IPS DF 6.9 (cell line): ENCODE data around the gene PRC1.

Source experiments
- DNase-seq: peaks from one replicate; pipeline ENCODE4 v3.0.0-alpha.2; 2013; ENCODE audit warnings: low read depth, low spot score
- H3K27ac ChIP-seq: one replicate; pipeline ENCODE4 v1.5.1; 2013; ENCODE audit warnings: low read length, control low read depth
- H3K27me3 ChIP-seq: 2 replicates; pipeline ENCODE4 v1.6.1; 2013; ENCODE audit warnings: mild to moderate bottlenecking, low read length; ENCODE audit not compliant: control insufficient read depth, insufficient read depth
- H3K36me3 ChIP-seq: 2 replicates; pipeline ENCODE4 v1.6.1; 2013; ENCODE audit warnings: low read length; ENCODE audit not compliant: control insufficient read depth, insufficient read depth
- H3K4me1 ChIP-seq: 2 replicates; pipeline ENCODE4 v1.6.1; 2013; ENCODE audit warnings: low read length; ENCODE audit not compliant: control insufficient read depth, insufficient read depth
- H3K4me3 ChIP-seq: 2 replicates; pipeline ENCODE4 v1.5.1; 2013; ENCODE audit warnings: mild to moderate bottlenecking, low read length
- H3K9me3 ChIP-seq: 2 replicates; pipeline ENCODE4 v1.6.1; 2013; ENCODE audit warnings: low read length, inconsistent platforms; ENCODE audit not compliant: control insufficient read depth, insufficient read depth
- WGBS: extraction: QIAGEN DNeasy Blood & Tissue Kit; methylation state at CpG from one replicate; pipeline ENCODE4 v1.1.7; 2013; ENCODE audit warnings: mixed read lengths, missing lambda C conversion rate; ENCODE audit not compliant: insufficient read length, insufficient coverage; 5-methylcytosine and 5-hydroxymethylcytosine counted together

Gene PRC1

GRCh38 chr15:90990446-90990845, 3.9 kb downstream of the PRC1 start:
- no peaks in the 10 kb centered on the region for H3K36me3 ChIP-seq
- H3K27me3 ChIP-seq, result no peaks in the 10 kb centered on the region
- WGBS, result no CpG with 5 or more reads among the region's 4 CpGs
- DNase-seq, result no peak
- H3K27ac ChIP-seq, result no peak overlapping the region
- no peaks in the 10 kb centered on the region for H3K4me1 ChIP-seq
- H3K4me3 ChIP-seq, result no peak overlapping the region
- no peaks in the 10 kb centered on the region for H3K9me3 ChIP-seq

DNA sequence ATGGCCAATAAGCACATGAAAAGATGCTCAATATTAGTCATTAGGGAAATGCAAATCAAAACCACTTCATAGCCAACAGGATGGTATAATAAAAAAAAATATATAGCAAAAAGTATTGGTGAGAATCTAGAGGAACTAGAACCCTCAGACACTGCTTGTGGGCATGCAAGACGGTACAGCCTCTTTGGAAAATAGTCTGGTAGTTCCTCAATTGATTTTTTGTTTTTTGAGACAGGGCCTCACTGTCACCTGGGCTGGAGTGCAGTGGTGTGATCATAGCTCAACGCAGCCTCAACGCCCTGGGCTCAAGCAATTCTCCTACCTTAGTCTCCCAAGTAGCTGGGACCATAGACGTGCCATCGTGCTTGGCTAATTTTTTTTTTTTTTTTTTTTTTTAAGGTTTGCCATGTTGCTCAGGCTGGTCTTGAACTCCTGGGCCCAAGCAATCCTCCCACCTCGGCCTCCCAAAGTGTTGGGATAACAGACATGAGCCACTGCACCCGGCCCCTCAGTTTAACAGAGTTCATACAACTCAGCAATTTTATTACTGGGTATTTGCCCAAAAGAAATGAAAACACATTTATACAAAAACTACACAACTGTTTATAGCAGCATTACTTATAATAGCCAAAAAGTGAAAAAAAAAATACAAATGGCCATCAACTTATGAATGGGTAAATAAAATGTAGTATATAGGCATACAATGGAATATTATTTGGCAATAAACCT, 5.1 kb downstream of the PRC1 start:
- DNase-seq, result no peak
- Histone ChIP-seq H3K4me1 (no peaks in the 10 kb centered on the region), H3K9me3 (no peaks in the 10 kb centered on the region), H3K4me3 (no peak overlapping the region), H3K27me3 (no peaks in the 10 kb centered on the region), H3K36me3 (no peaks in the 10 kb centered on the region; the same call in 1 of the 2 replicates), H3K27ac (no peak overlapping the region)
- no CpG with 5 or more reads among the region's 7 CpGs for WGBS

DNA sequence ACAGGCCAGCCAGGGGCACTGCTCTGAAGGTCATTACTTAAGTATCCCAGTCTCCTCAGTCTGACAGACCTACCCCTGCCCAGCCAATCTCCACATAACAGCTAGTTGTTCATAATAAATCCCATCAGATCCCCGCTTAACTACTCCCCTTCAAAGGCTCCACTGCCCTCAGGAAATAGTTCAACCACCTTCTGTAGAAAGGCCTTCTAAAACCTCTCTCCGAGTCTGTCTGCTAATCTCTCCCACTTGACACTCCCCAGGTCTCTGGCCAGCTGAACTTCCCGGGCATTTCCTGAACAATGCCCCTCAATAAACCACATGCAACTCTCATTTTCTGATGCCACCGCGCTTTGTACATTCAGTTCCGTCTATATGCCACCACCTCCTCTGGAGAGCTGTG, 6.0 kb downstream of the PRC1 start:
- no peak for DNase-seq
- Histone ChIP-seq H3K9me3 (no peaks in the 10 kb centered on the region), H3K4me1 (no peaks in the 10 kb centered on the region), H3K27ac (no peak overlapping the region), H3K27me3 (no peaks in the 10 kb centered on the region), H3K4me3 (no peak overlapping the region), H3K36me3 (peaks cover 5% of the 10 kb centered on the region; the same call in 1 of the 2 replicates)
- WGBS, result no CpG with 5 or more reads among the region's 6 CpGs

DNA sequence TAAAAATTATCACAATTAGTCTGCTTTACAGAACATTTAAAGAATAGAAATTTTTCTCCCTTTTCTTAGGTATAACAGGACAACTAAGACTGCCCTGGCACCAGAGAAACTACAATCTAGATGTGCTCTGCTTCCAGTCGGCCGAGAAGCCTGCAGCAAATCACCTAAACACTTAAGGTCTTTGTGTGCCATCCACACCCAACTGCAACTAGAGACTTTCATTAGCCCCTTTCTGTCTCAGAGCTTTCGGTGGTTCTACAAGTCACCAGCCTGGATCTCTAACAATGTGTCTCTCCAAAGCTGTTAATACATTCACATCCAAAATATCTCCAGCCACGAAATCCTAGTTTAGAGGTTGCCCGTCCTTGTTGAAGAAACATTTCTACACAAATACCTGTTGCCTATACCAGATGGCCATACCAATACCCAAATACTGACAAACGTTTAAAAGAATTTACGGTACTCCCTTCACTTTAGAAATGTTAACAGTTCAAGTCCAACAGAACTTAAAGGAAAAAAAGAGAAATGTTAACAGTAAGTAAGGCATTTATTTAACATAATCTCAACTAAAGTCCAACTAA, 6.7 kb downstream of the PRC1 start:
- no CpG with 5 or more reads among the region's 7 CpGs for WGBS
- H3K27me3 ChIP-seq, result no peaks in the 10 kb centered on the region
- DNase-seq, result no peak
- H3K9me3 ChIP-seq, result no peaks in the 10 kb centered on the region
- H3K4me3 ChIP-seq, result no peak overlapping the region
- peaks cover 9% of the 10 kb centered on the region; the same call in 1 of the 2 replicates for H3K36me3 ChIP-seq
- no peaks in the 10 kb centered on the region for H3K4me1 ChIP-seq
- H3K27ac ChIP-seq, result no peak overlapping the region

DNA sequence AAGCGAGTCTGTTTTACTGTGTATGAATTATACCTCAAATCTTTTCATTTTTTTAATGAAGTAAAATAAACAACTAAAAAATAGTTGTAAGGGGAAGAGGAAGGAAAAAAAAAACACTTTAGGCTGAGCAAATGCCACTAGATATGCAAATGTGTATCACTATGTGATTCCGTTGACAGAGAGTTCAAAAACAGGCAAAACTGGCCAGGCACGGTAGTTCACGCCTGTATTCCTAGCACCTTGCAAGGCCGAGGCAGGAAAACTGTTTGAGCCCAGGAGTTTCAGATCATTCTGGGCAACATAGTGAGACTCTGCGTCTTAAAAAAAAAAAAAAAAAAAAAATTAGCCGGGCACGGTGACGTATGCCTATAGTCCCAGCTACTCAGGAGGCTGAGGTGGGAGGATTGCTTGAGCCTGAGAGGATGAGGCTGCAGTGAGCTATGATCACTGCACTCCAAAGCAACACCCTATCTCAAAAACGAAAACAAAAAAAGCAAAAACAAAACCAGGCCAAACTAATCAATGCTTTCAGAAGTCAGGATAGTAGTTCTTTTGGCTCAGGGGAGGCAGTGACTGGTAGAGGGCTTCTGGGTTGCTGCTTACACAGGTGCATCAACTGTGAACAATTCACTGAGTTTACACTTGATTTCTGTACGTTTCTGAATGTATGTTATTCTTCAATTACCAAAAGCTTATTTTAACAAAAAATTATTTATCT, 7.4 kb downstream of the PRC1 start:
- Histone ChIP-seq H3K27ac (no peak overlapping the region), H3K27me3 (no peaks in the 10 kb centered on the region), H3K4me1 (no peaks in the 10 kb centered on the region), H3K36me3 (peaks cover 11% of the 10 kb centered on the region; the same call in 1 of the 2 replicates), H3K9me3 (no peaks in the 10 kb centered on the region), H3K4me3 (no peak overlapping the region)
- no peak for DNase-seq
- WGBS, result no CpG with 5 or more reads among the region's 11 CpGs

DNA sequence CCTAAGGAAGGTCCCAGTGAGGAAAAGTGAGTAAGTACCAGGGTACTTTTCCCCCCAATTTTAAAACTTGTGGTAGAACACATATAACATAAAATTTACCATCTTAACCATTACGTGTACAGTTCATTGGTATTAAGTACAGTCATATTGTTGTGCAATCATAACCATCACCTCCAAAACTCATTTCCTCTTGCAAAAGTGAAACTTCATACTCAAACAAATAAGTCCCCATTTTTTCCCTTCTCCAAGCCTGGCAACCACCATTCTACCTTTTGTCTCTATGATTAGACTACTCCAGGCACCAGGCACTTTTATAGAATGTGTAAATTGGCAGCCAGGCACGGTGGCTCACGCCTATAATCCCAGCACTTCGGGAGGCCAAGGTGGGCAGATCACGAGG, 12.2 kb downstream of the PRC1 start:
- H3K4me1 ChIP-seq, result no peaks in the 10 kb centered on the region
- H3K9me3 ChIP-seq, result no peaks in the 10 kb centered on the region
- DNase-seq, result no peak
- no peaks in the 10 kb centered on the region for H3K27me3 ChIP-seq
- H3K36me3 ChIP-seq, result peaks cover 36% of the 10 kb centered on the region; the same call in 1 of the 2 replicates
- no CpG with 5 or more reads among the region's 5 CpGs for WGBS
- H3K4me3 ChIP-seq, result no peak overlapping the region
- no peak overlapping the region for H3K27ac ChIP-seq

- no peak overlapping the region for H3K27ac ChIP-seq
- H3K9me3 ChIP-seq, result no peaks in the 10 kb centered on the region
- no peak overlapping the region for H3K4me3 ChIP-seq
- H3K27me3 ChIP-seq, result no peaks in the 10 kb centered on the region
- peaks cover 39% of the 10 kb centered on the region for H3K36me3 ChIP-seq
- H3K4me1 ChIP-seq, result no peaks in the 10 kb centered on the region
- no CpG with 5 or more reads among the region's 6 CpGs for WGBS
- DNase-seq, result no peak
These were observed 12.7 kb downstream of the PRC1 start for GRCh38 chr15:90981681-90982080.

DNA sequence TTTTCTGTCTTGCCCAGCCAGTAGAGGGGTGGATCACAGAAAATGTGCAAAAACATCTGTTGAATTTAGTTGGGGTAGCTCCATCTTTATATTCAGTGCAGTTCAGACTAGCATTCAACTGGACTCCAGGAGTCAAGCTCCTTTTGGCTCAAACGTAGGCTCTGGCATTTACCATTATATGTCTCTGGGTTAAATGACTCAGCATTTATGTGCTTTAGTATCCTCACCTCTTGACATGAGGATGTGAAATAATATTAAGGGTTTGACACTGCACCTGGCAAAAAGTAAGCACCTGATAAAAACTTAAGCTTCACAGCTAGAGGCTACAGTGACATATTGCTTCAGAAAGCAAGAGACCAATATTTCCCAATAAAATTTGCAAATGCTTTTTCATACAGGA, 14.8 kb downstream of the PRC1 start:
- DNase-seq, result no peak
- H3K27me3 ChIP-seq, result no peaks in the 10 kb centered on the region; the same call in 1 of the 2 replicates
- no peaks in the 10 kb centered on the region for H3K4me1 ChIP-seq
- no peak overlapping the region for H3K27ac ChIP-seq
- WGBS, result no CpG with 5 or more reads among the region's 1 CpG
- peaks cover 52% of the 10 kb centered on the region for H3K36me3 ChIP-seq
- H3K4me3 ChIP-seq, result no peak overlapping the region
- H3K9me3 ChIP-seq, result no peaks in the 10 kb centered on the region

DNA sequence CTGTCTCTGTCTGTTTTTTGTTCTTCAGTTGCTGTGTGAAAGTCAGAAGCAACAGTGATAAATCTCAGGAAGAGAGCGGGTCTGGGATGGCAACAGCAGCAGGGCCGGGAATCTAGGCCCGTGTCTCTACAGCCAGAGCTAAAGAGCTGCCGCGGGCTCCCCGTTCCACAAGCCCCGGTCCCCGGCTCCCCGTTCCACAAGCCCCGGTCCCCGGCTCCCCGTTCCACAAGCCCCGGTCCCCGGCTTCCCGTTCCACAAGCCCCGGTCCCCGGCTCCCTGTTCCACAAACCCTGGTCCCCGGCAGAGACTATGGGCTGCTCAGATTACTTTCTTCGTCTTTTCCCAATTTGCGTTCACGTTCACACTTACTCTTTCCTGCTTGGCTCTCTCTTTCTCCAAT, 20.1 kb downstream of the PRC1 start:
- no CpG with 5 or more reads among the region's 21 CpGs for WGBS
- Histone ChIP-seq H3K4me1 (no peaks in the 10 kb centered on the region), H3K27ac (no peak overlapping the region), H3K27me3 (no peaks in the 10 kb centered on the region; the same call in 1 of the 2 replicates), H3K36me3 (peaks cover 43% of the 10 kb centered on the region), H3K9me3 (no peaks in the 10 kb centered on the region), H3K4me3 (no peak overlapping the region)
- DNase-seq, result no peak

- Histone ChIP-seq H3K27ac (no peak overlapping the region), H3K36me3 (peaks cover 56% of the 10 kb centered on the region), H3K27me3 (no peaks in the 10 kb centered on the region; the same call in 1 of the 2 replicates), H3K4me3 (no peak overlapping the region), H3K4me1 (no peaks in the 10 kb centered on the region), H3K9me3 (no peaks in the 10 kb centered on the region)
- WGBS, result no CpG with 5 or more reads among the region's 5 CpGs
- no peak for DNase-seq
These were observed 22.2 kb downstream of the PRC1 start for GRCh38 chr15:90972133-90972532.
